ENCODE measurements around the gene XRN2.

- no peak for TF ChIP-seq CTCF (IDR thresholded peaks at IDR 0.05)
- TF ChIP-seq POLR2A (IDR thresholded peaks at IDR 0.05): no peak
Observed at GRCh38 chr20:21325296-21325695, 22.2 kb downstream of the XRN2 start.

Data from breast epithelium (tissue), 3 donors.